ENCODE results near the gene RAVER2.

RAVER2 gene

DNA sequence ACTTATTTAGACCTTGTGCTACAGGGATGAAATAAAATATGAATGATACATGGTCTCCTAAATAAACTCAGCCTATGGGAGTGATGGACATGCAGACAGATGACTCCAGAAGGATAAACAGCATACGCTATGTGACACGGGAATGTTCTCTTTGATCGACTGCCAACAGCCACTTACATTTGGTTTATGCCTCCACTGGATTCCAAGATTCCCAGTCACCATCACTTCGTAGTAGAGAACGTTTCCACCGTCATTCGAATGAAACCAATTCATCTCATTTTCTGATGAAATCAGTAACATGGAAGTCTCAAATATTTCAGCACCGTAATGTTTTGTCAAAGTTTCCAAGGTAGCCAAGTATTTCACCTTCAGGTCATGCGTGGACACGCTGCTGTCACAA, 121.8 kb downstream of the RAVER2 start:
- Histone ChIP-seq H3K4me2 (ENCODE audit: low read length) (no peak overlapping the region), H3K9ac (ENCODE audit: low read length) (no peak overlapping the region), H3K27ac (ENCODE audit: low read length) (no peak overlapping the region), H3K36me3 (replicated peaks; ENCODE audit: low read depth, low read length) (peaks cover 46% of the 10 kb centered on the region), H3K4me3 (ENCODE audit: low read length) (no peak overlapping the region), H3K27me3 (ENCODE audit: low read depth, low read length) (no peaks in the 10 kb centered on the region), H3K9me3 (ENCODE audit: insufficient read depth, low read length) (no peaks in the 10 kb centered on the region), H3K79me2 (ENCODE audit: low read length) (peaks cover 13% of the 10 kb centered on the region; the same call in 1 of the 2 replicates), H4K20me1 (ENCODE audit: insufficient read depth, low read length) (peaks cover 19% of the 10 kb centered on the region), H2AFZ (ENCODE audit: low read depth, low read length) (no peak overlapping the region), H3K4me1 (ENCODE audit: low read length) (peaks cover 38% of the 10 kb centered on the region)
- TF ChIP-seq, protein P1, sequence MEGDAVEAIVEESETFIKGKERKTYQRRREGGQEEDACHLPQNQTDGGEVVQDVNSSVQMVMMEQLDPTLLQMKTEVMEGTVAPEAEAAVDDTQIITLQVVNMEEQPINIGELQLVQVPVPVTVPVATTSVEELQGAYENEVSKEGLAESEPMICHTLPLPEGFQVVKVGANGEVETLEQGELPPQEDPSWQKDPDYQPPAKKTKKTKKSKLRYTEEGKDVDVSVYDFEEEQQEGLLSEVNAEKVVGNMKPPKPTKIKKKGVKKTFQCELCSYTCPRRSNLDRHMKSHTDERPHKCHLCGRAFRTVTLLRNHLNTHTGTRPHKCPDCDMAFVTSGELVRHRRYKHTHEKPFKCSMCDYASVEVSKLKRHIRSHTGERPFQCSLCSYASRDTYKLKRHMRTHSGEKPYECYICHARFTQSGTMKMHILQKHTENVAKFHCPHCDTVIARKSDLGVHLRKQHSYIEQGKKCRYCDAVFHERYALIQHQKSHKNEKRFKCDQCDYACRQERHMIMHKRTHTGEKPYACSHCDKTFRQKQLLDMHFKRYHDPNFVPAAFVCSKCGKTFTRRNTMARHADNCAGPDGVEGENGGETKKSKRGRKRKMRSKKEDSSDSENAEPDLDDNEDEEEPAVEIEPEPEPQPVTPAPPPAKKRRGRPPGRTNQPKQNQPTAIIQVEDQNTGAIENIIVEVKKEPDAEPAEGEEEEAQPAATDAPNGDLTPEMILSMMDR (IDR thresholded peaks at IDR 0.05; ENCODE audit: low read depth, low read length) = no peak
- no peak for TF ChIP-seq EZH2phosphoT487 (IDR thresholded peaks at IDR 0.05; ENCODE audit: low read depth)

DNA sequence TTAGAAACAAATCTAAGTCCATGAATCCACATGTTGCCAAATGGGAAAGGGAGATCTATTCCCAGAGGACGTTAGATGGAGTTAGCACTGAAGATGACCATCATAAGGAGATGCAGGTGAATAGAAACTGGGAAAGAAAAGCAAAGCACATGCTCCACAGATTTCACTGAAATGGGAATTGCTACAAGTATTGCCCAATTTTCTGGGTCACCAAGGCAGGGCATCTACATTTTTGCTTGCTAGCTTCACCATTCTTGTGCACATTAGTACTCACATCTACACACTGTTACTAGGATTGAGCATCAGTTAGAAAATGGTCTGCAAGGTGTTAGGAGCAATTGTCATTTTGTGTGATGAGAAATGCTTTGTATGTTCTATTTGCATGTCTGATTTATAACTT, 122.4 kb downstream of the RAVER2 start:
- Histone ChIP-seq H3K4me3 (ENCODE audit: low read length) (no peak overlapping the region), H3K36me3 (replicated peaks; ENCODE audit: low read depth, low read length) (peaks cover 42% of the 10 kb centered on the region)
- no peak for TF ChIP-seq EZH2phosphoT487 (IDR thresholded peaks at IDR 0.05; ENCODE audit: low read depth)
- TF ChIP-seq, protein P1 (IDR thresholded peaks at IDR 0.05; ENCODE audit: low read depth, low read length) = no peak

DNA sequence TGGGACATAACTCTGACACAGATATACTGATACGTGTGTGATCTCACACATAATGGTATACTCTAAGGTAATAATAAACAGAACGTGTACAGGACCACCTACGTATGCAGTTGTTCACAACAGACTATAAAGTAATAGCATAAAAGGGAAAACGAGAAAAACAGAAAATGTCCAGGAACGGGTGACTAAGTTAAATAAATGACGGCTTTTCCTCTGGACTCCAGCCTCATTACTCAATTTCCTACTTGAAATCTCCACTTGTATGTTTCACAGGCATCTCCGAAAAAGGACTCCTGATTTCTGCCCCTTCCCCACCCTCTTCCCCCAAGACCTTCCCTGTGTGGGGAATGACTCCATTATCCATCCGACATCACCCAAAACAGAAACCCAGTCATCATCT, 126.4 kb downstream of the RAVER2 start:
- H3K4me3 ChIP-seq (ENCODE audit: low read length) = no peak overlapping the region
- no peaks in the 10 kb centered on the region for H3K27me3 ChIP-seq (ENCODE audit: low read depth, low read length)
- H2AFZ ChIP-seq (ENCODE audit: low read depth, low read length) = no peak overlapping the region
- H3K9ac ChIP-seq (ENCODE audit: low read length) = no peak overlapping the region
- peaks cover 4% of the 10 kb centered on the region; the same call in 1 of the 2 replicates for H3K4me1 ChIP-seq (ENCODE audit: low read length)
- H3K79me2 ChIP-seq (ENCODE audit: low read length) = no peaks in the 10 kb centered on the region
- TF ChIP-seq, protein P1 (IDR thresholded peaks at IDR 0.05; ENCODE audit: low read depth, low read length) = no peak
- H3K27ac ChIP-seq (ENCODE audit: low read length) = no peak overlapping the region
- 0 out of 2 replicates have a peak, but pooled peaks cover 3% of the 10 kb centered on the region for H4K20me1 ChIP-seq (ENCODE audit: insufficient read depth, low read length)
- no peaks in the 10 kb centered on the region for H3K9me3 ChIP-seq (ENCODE audit: insufficient read depth, low read length)
- H3K36me3 ChIP-seq (replicated peaks; ENCODE audit: low read depth, low read length) = peaks cover 39% of the 10 kb centered on the region
- no peak overlapping the region for H3K4me2 ChIP-seq (ENCODE audit: low read length)

More for the DNA sequence above, 122.4 kb downstream of the RAVER2 start:
- Histone ChIP-seq H3K27me3 (ENCODE audit: low read depth, low read length) (no peaks in the 10 kb centered on the region), H3K9ac (ENCODE audit: low read length) (no peak overlapping the region), H3K79me2 (ENCODE audit: low read length) (peaks cover 10% of the 10 kb centered on the region; the same call in 1 of the 2 replicates), H4K20me1 (ENCODE audit: insufficient read depth, low read length) (peaks cover 13% of the 10 kb centered on the region), H3K9me3 (ENCODE audit: insufficient read depth, low read length) (no peaks in the 10 kb centered on the region), H2AFZ (ENCODE audit: low read depth, low read length) (no peak overlapping the region), H3K27ac (ENCODE audit: low read length) (no peak overlapping the region), H3K4me2 (ENCODE audit: low read length) (no peak overlapping the region), H3K4me1 (ENCODE audit: low read length) (peaks cover 33% of the 10 kb centered on the region)

DNA sequence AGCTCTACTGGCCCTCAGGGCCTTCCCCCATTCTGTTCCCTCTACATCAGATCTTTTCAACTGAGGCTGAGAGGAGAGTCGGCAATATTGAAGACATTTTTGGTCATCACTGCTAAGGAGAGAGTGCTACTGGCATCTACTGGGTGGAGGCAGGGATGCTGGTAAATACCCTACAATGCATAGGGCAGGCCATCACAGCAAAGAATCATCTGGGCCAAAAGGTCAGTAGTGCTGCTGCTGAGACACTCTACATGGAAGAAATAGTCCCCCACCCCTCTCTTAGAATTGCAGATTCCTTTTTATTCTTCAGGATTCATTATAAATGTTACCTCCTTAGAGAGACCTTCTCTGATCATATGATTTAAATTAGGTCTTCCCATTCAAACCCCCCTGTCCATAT, 127.2 kb downstream of the RAVER2 start:
- no peak overlapping the region for H3K9ac ChIP-seq (ENCODE audit: low read length)
- no peaks in the 10 kb centered on the region for H3K9me3 ChIP-seq (ENCODE audit: insufficient read depth, low read length)
- H3K4me3 ChIP-seq (ENCODE audit: low read length) = no peak overlapping the region
- H3K79me2 ChIP-seq (ENCODE audit: low read length) = no peaks in the 10 kb centered on the region
- no peak overlapping the region for H3K27ac ChIP-seq (ENCODE audit: low read length)
- 0 out of 2 replicates have a peak, but pooled peaks cover 3% of the 10 kb centered on the region for H4K20me1 ChIP-seq (ENCODE audit: insufficient read depth, low read length)
- TF ChIP-seq EZH2phosphoT487 (IDR thresholded peaks at IDR 0.05; ENCODE audit: low read depth) = no peak
- TF ChIP-seq, protein P1 (IDR thresholded peaks at IDR 0.05; ENCODE audit: low read depth, low read length) = no peak
- no peaks in the 10 kb centered on the region for H3K27me3 ChIP-seq (ENCODE audit: low read depth, low read length)
- peaks cover 33% of the 10 kb centered on the region for H3K36me3 ChIP-seq (replicated peaks; ENCODE audit: low read depth, low read length)
- no peak overlapping the region for H2AFZ ChIP-seq (ENCODE audit: low read depth, low read length)
- no peak overlapping the region for H3K4me2 ChIP-seq (ENCODE audit: low read length)
- peaks cover 4% of the 10 kb centered on the region; the same call in 1 of the 2 replicates for H3K4me1 ChIP-seq (ENCODE audit: low read length)
